NCI-H2196 treated with DMSO at 0.1 percent for 48 hours (cell line): ENCODE data around the gene ADAMTSL5.

ENCODE experiments used
- DNase-seq: peaks from one replicate; lab custom pipeline; 2025; ENCODE audit not compliant: unreplicated experiment; lab: John Stamatoyannopoulos, UW

Gene ADAMTSL5

GRCh38 chr19:1468274-1468820 lies 44.5 kb downstream of the ADAMTSL5 start:
- DNase-seq, result no peak

- DNase-seq, result no peak
Observed at GRCh38 chr19:1467490-1468273, 45.1 kb downstream of the ADAMTSL5 start.

GRCh38 chr19:1467215-1467489 lies 45.7 kb downstream of the ADAMTSL5 start:
- DNase-seq, result no peak

- no peak for DNase-seq
Observed at GRCh38 chr19:1466461-1467214, 46.2 kb downstream of the ADAMTSL5 start.

- DNase-seq, result no peak
Observed at GRCh38 chr19:1466018-1466460, 46.8 kb downstream of the ADAMTSL5 start.

GRCh38 chr19:1465191-1466016 lies 47.4 kb downstream of the ADAMTSL5 start:
- no peak for DNase-seq

- DNase-seq, result no peak
Observed at GRCh38 chr19:1461862-1462261, 51.0 kb downstream of the ADAMTSL5 start.

GRCh38 chr19:1460033-1460995 lies 52.5 kb downstream of the ADAMTSL5 start:
- DNase-seq, result no peak

GRCh38 chr19:1459479-1459878 lies 53.3 kb downstream of the ADAMTSL5 start:
- no peak for DNase-seq

- no peak for DNase-seq
Observed at GRCh38 chr19:1457892-1458291, 54.9 kb downstream of the ADAMTSL5 start.

GRCh38 chr19:1457031-1457739 lies 55.6 kb downstream of the ADAMTSL5 start:
- no peak for DNase-seq

GRCh38 chr19:1456121-1456900 lies 56.5 kb downstream of the ADAMTSL5 start:
- no peak for DNase-seq

GRCh38 chr19:1455336-1456120 lies 57.3 kb downstream of the ADAMTSL5 start:
- peak; percentile 98 for DNase-seq
